Measurements from ENCODE around the gene LMNTD2. TPM values are rescaled to one million over a fixed set of nuclear protein-coding genes. Genes with fewer than 3 reads are reported as not detected.

LMNTD2 gene
- total RNA-seq, 1 donor from 2014 or later, result 1.1 TPM

- intact Hi-C loops (cut with micrococcal nuclease), result loop anchor here (1.0 kb wide), 1 partner anchor 169 kb away; no protein-coding TSS in a partner anchor
These were observed 5.9 kb downstream of the LMNTD2 start for GRCh38 chr11:554428-555226.

- intact Hi-C loops (cut with micrococcal nuclease), result no loop called here
These were observed 6.6 kb downstream of the LMNTD2 start for GRCh38 chr11:553988-554340.

GRCh38 chr11:553083-553987, 7.2 kb downstream of the LMNTD2 start:
- intact Hi-C loops (cut with micrococcal nuclease), result no loop called here

GRCh38 chr11:551596-551995, 8.9 kb downstream of the LMNTD2 start:
- intact Hi-C loops (cut with micrococcal nuclease), result no loop called here

- intact Hi-C loops (cut with micrococcal nuclease), result no loop called here
These were observed 9.4 kb downstream of the LMNTD2 start for GRCh38 chr11:551131-551530.

- intact Hi-C loops (cut with micrococcal nuclease), result no loop called here
These were observed 9.8 kb downstream of the LMNTD2 start for GRCh38 chr11:550746-551085.

GRCh38 chr11:550021-550745, 10.4 kb downstream of the LMNTD2 start:
- intact Hi-C loops (cut with micrococcal nuclease), result no loop called here

GRCh38 chr11:548700-549603, 11.6 kb downstream of the LMNTD2 start:
- intact Hi-C loops (cut with micrococcal nuclease), result no loop called here

GRCh38 chr11:545171-545570, 15.4 kb downstream of the LMNTD2 start:
- intact Hi-C loops (cut with micrococcal nuclease), result no loop called here

GRCh38 chr11:544817-545166, 15.7 kb downstream of the LMNTD2 start:
- intact Hi-C loops (cut with micrococcal nuclease), result no loop called here

GRCh38 chr11:541433-541885, 19.1 kb downstream of the LMNTD2 start:
- intact Hi-C loops (cut with micrococcal nuclease), result no loop called here

- intact Hi-C loops (cut with micrococcal nuclease), result no loop called here
These were observed 19.7 kb downstream of the LMNTD2 start for GRCh38 chr11:540583-541432.

- intact Hi-C loops (cut with micrococcal nuclease), result loop anchor here (5.0 kb wide), 1 partner anchor 182 kb away; no protein-coding TSS in a partner anchor
These were observed 20.5 kb downstream of the LMNTD2 start for GRCh38 chr11:539971-540481.

- intact Hi-C loops (cut with micrococcal nuclease), result loop anchor here (5.0 kb wide), 1 partner anchor 184 kb away; no protein-coding TSS in a partner anchor
These were observed 22.0 kb downstream of the LMNTD2 start for GRCh38 chr11:538431-539051.

- intact Hi-C loops (cut with micrococcal nuclease), result loop anchor here (1.0 to 5.0 kb wide), 2 partner anchors 38 to 184 kb away; partner anchors contain the start of gene PHRF1
These were observed 22.7 kb downstream of the LMNTD2 start for GRCh38 chr11:537622-538430.

GRCh38 chr11:536841-537621, 23.5 kb downstream of the LMNTD2 start, which contains the start of gene LRRC56:
TSS of gene LRRC56 (plus strand) at chr11:537527. CDS start at chr11:540685, 3,158 bp downstream.
- intact Hi-C loops (cut with micrococcal nuclease), result loop anchor here (1.0 to 5.0 kb wide), 2 partner anchors 39 to 185 kb away; partner anchors contain the start of gene PHRF1
